Measurements from ENCODE around the gene POC1A. TPM values are rescaled to one million over a fixed set of nuclear protein-coding genes. Genes with fewer than 3 reads are reported as not detected.

Gene POC1A
- total RNA-seq, 4 donors from 2014 or later: 1.1 to 4.8 (median 4.7) TPM; not detected in 1

- H3K27me3 ChIP-seq: no peaks in the 10 kb centered on the region
- no peaks in the 10 kb centered on the region for H3K36me3 ChIP-seq
- TF ChIP-seq POLR2A (IDR thresholded peaks at IDR 0.05): no peak
- TF ChIP-seq, protein P1, sequence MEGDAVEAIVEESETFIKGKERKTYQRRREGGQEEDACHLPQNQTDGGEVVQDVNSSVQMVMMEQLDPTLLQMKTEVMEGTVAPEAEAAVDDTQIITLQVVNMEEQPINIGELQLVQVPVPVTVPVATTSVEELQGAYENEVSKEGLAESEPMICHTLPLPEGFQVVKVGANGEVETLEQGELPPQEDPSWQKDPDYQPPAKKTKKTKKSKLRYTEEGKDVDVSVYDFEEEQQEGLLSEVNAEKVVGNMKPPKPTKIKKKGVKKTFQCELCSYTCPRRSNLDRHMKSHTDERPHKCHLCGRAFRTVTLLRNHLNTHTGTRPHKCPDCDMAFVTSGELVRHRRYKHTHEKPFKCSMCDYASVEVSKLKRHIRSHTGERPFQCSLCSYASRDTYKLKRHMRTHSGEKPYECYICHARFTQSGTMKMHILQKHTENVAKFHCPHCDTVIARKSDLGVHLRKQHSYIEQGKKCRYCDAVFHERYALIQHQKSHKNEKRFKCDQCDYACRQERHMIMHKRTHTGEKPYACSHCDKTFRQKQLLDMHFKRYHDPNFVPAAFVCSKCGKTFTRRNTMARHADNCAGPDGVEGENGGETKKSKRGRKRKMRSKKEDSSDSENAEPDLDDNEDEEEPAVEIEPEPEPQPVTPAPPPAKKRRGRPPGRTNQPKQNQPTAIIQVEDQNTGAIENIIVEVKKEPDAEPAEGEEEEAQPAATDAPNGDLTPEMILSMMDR (IDR thresholded peaks at IDR 0.05): no peak
- H3K4me3 ChIP-seq: no peak overlapping the region
- intact Hi-C loops (cut with DNase I; ENCODE audit: low total_unique reads): no loop called here
- H3K4me1 ChIP-seq: no peaks in the 10 kb centered on the region
- peak overlapping the region in 1 of 2 donors; percentile 28 for H3K27ac ChIP-seq
- H3K9me3 ChIP-seq: no peaks in the 10 kb centered on the region
- no peak for DNase-seq
Observed at GRCh38 chr3:52063026-52063723, 91.0 kb downstream of the POC1A start.

GRCh38 chr3:52062505-52062904 is 91.7 kb downstream of the POC1A start:
- no peak overlapping the region for H3K4me3 ChIP-seq
- peak in 1 of 2 donors; percentile 47 for DNase-seq
- no peaks in the 10 kb centered on the region for H3K36me3 ChIP-seq
- H3K4me1 ChIP-seq: no peaks in the 10 kb centered on the region
- H3K9me3 ChIP-seq: no peaks in the 10 kb centered on the region
- TF ChIP-seq, protein P1 (IDR thresholded peaks at IDR 0.05): no peak
- TF ChIP-seq POLR2A (IDR thresholded peaks at IDR 0.05): no peak
- peak overlapping the region in 1 of 2 donors; percentile 28 for H3K27ac ChIP-seq
- intact Hi-C loops (cut with DNase I; ENCODE audit: low total_unique reads): no loop called here
- H3K27me3 ChIP-seq: no peaks in the 10 kb centered on the region

DNA sequence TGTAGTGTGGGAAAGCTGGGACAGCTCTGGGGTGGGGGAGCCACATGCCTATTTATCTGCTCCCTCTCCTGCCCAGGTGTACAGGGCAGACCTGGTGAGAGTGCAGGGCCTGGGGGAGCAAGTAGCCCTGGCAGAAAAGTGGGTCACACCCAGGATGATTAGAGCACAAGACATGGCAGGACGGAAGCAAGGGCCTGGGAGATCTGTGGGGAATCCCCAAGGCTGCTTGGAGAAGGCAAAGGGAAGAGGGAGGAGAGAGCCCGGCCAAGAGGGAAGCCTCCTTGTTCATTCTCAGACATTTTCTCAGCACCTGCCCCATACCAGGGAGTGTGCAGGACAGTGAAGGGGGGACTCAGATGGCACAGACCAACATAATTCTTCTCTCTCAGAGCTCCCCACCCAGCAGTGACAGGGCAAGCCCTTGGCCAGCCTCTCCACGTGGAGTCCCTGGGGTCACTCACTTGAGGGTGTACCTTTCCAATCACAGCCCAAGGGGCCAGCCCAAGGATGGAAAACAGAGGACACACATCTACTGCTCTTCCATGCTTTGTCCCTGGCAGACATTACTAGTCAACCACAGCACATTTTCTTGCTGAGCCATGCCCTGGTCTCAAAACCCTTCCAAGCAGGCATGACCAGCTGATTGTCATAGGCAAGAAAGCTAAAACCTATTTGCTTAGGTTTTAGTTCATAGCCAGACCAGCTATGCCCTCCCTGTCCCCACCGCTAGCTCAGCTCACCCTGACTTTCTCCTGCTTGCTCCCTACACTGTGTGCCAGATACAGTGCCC is 92.9 kb downstream of the POC1A start:
- Histone ChIP-seq H3K27me3 (no peaks in the 10 kb centered on the region), H3K27ac (no peak overlapping the region), H3K4me3 (no peak overlapping the region), H3K4me1 (no peaks in the 10 kb centered on the region), H3K36me3 (no peaks in the 10 kb centered on the region), H3K9me3 (no peaks in the 10 kb centered on the region)
- intact Hi-C loops (cut with DNase I; ENCODE audit: low total_unique reads): no loop called here
- TF ChIP-seq POLR2A (IDR thresholded peaks at IDR 0.05): no peak
- TF ChIP-seq, protein P1 (IDR thresholded peaks at IDR 0.05): no peak
- no peak for DNase-seq

- Histone ChIP-seq H3K4me3 (no peak overlapping the region), H3K27me3 (no peaks in the 10 kb centered on the region), H3K4me1 (peaks cover 0 to 1% of the 10 kb centered on the region in 2 donors), H3K27ac (no peak overlapping the region), H3K9me3 (no peaks in the 10 kb centered on the region), H3K36me3 (no peaks in the 10 kb centered on the region)
- DNase-seq: no peak
- intact Hi-C loops (cut with DNase I; ENCODE audit: low total_unique reads): no loop called here
- no peak for TF ChIP-seq POLR2A (IDR thresholded peaks at IDR 0.05)
Observed at GRCh38 chr3:52059781-52060180, 94.4 kb downstream of the POC1A start.

DNA sequence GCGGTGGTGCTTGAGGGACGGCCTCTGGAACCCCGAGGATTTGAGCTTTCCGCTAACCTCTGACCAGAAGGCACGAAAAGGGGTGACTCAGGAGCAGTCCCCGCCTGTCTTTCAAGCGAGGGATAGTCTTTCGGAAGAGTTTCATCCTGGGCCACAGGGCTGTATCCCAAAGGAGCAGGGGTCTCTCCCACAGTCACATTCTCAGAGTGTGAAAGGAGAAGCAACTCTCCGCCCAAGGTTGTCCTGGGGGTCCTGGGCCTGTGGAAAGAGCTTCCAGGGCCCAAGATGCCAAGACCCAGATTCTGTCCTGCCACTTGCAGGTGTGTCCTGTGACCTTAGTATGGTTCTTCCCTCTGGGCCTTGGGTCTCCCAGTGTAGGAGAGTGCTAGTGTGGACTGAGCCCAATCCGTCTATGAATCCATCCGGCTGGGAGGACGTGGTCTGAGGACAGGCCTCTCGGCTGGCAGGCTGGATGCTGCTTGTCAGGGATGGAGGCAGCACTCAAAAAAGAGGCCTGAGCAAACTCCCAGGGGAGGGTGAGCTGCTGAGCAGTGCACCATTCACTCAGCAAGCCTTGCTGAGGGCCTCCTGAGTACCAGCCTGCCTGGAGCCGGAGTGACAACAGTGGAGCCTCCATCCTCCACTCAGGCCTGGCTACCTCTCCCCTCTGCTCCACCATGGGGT is 96.3 kb downstream of the POC1A start:
- peak overlapping the region; percentile 68 to 74 for H3K27ac ChIP-seq
- intact Hi-C loops (cut with DNase I; ENCODE audit: low total_unique reads): no loop called here
- peak overlapping the region; percentile 37 to 62 for H3K4me3 ChIP-seq
- DNase-seq: no peak
- no peaks in the 10 kb centered on the region for H3K9me3 ChIP-seq
- no peak for TF ChIP-seq POLR2A (IDR thresholded peaks at IDR 0.05)
- TF ChIP-seq, protein P1 (IDR thresholded peaks at IDR 0.05): no peak
- H3K4me1 ChIP-seq: peaks cover 0 to 20% of the 10 kb centered on the region in 2 donors
- no peaks in the 10 kb centered on the region for H3K27me3 ChIP-seq
- no peaks in the 10 kb centered on the region for H3K36me3 ChIP-seq

Data from uterus (tissue), 4 donors.